Measurements from ENCODE around the gene HSP90AB1. TPM values are rescaled to one million over a fixed set of nuclear protein-coding genes. Genes with fewer than 3 reads are reported as not detected.

Gene HSP90AB1
- total and polyA plus RNA-seq, 9 of the 15 experiments (the other 6 are each of a cell fraction or from before 2014, with no cell fraction given) = 1,780 to 3,358 (median 2,262) TPM

GRCh38 chr6:44250718-44251123, 3.8 kb downstream of the HSP90AB1 start:
- Histone ChIP-seq H3K27ac (ENCODE audit: extremely low read depth, low read depth, low read length) (peak overlapping the region; percentile 16; the same call in 1 of the 3 replicates), H3K27me3 (ENCODE audit: control insufficient read depth in 2 of 2, insufficient read depth in 2 of 2, low read length in 2 of 2) (no peaks in the 10 kb centered on the region), H3K4me2 (ENCODE audit: insufficient read depth, low read length) (peak overlapping the region; percentile 39), H3K9ac (ENCODE audit: insufficient read depth in 1 of 2, low read depth in 2 of 2, low read length in 2 of 2) (no peak overlapping the region), H4K20me1 (replicated peaks; ENCODE audit: control insufficient read depth, insufficient read depth, low read length) (peaks cover 84% of the 10 kb centered on the region), H3K79me2 (ENCODE audit: control insufficient read depth, insufficient read depth, low read length) (peaks cover 68% of the 10 kb centered on the region), H2AFZ (ENCODE audit: low read depth, low read length) (no peak overlapping the region), H3K4me1 (replicated peaks in 1 of 2; ENCODE audit: control insufficient read depth in 2 of 2, insufficient read depth in 2 of 2, low read length in 2 of 2) (peaks cover 34 to 50% of the 10 kb centered on the region in 2 experiments), H3K9me1 (ENCODE audit: control insufficient read depth, insufficient read depth, low read length) (peaks cover 25% of the 10 kb centered on the region), H3K36me3 (ENCODE audit: control insufficient read depth, insufficient read depth, low read length) (peaks cover 87% of the 10 kb centered on the region), H3K9me3 (replicated peaks; ENCODE audit: control insufficient read depth, insufficient read depth, low read depth, low read length) (no peaks in the 10 kb centered on the region), H3K4me3 (no peak overlapping the region; the same call in 1 of the 2 replicates)
- 56% methylated on average over 3 of the region's 3 CpGs for WGBS (ENCODE audit: insufficient coverage, low coverage, missing lambda C conversion rate)
- DNase-seq (ENCODE audit: extremely low read depth in 1 of 4, low spot score in 3 of 4) (no peak), ATAC-seq (no peak), FAIRE-seq (no peak)
- in situ Hi-C loops (cut with MboI) (no loop called here), intact Hi-C loops (cut with micrococcal nuclease) (no loop called here)
- POLR2A ChIA-PET = interaction anchor here (0.7 to 1.9 kb wide), 10 partner anchors 8 to 154 kb away, joined by 3 to 9 read pairs (median 4); partner anchors contain the start of gene SLC29A1
- BruUV-seq (replicated peaks) = no TSS peak
- CTCF ChIA-PET (ENCODE audit: low intra/inter-chr PET ratio) = no interaction called here
- TF ChIP-seq FOXK1 (CRISPR knock-in tag; IDR thresholded peaks at IDR 0.05; ENCODE audit: borderline replicate concordance) = peak; percentile 34; the same call in 1 of the 2 replicates
- no peak for TF ChIP-seq ZNF408 (CRISPR knock-in tag; IDR thresholded peaks at IDR 0.05; ENCODE audit: low read depth)
- peak; percentile 95; the same call in 1 of the 2 replicates for TF ChIP-seq PHTF2 (CRISPR knock-in tag; IDR thresholded peaks at IDR 0.05)
- no peak for TF ChIP-seq ATF3 (IDR thresholded peaks at IDR 0.05)
- TF ChIP-seq ATF3 (CRISPR knock-in tag; conservative IDR thresholded peaks at IDR 0.05) = 0 out of 2 replicates have a peak, but pooled peaks have one; percentile 31
- TF ChIP-seq ZNF431 (CRISPR knock-in tag; IDR thresholded peaks at IDR 0.05) = peak; percentile 60; the same call in 1 of the 2 replicates
- TF ChIP-seq ARID2 (IDR thresholded peaks at IDR 0.05) = no peak
- no peak for TF ChIP-seq FOXP1 (CRISPR knock-in tag; IDR thresholded peaks at IDR 0.05)
- TF ChIP-seq CCNT2 (IDR thresholded peaks at IDR 0.05; ENCODE audit: borderline replicate concordance, extremely low read depth, insufficient read length, low read depth, low read length) = peak; percentile 29
- no peak for TF ChIP-seq ATF1 (CRISPR knock-in tag; IDR thresholded peaks at IDR 0.05)
- TF ChIP-seq ATF1 (tag; IDR thresholded peaks at IDR 0.05) = 0 out of 2 replicates have a peak, but pooled peaks have one; percentile 13
- no peak for TF ChIP-seq SMAD3 (CRISPR knock-in tag; conservative IDR thresholded peaks at IDR 0.05)
- no peak for TF ChIP-seq BRD4 (IDR thresholded peaks at IDR 0.05)
- peak; percentile 51; the same call in 1 of the 2 replicates for TF ChIP-seq ZBED1 (IDR thresholded peaks at IDR 0.05)
- no peak for TF ChIP-seq LEF1 (IDR thresholded peaks at IDR 0.05)
- no peak for TF ChIP-seq MIER1 (IDR thresholded peaks at IDR 0.05; ENCODE audit: low read depth)
- no peak for TF ChIP-seq THAP7 (CRISPR knock-in tag; IDR thresholded peaks at IDR 0.05)
- TF ChIP-seq RBFOX2 (IDR thresholded peaks at IDR 0.05; ENCODE audit: low read depth, low read length) = 0 out of 2 replicates have a peak, but pooled peaks have one; percentile 60
- no peak for TF ChIP-seq ARHGAP35 (IDR thresholded peaks at IDR 0.05; ENCODE audit: partially characterized antibody)
- TF ChIP-seq ZMIZ1 (IDR thresholded peaks at IDR 0.05; ENCODE audit: low read depth in 2 of 2, low read length in 2 of 2) = 0 out of 4 replicates have a peak, but pooled peaks of 1 of the 2 experiments have one; percentile 24

Measured in K562 (cell line).